Panc1 (cell line): ENCODE measurements around the gene PRKCQ. TPM values are rescaled to one million over a fixed set of nuclear protein-coding genes. Genes with fewer than 3 reads are reported as not detected.

Experiments
- ATAC-seq: fragments of 200-7000 bp; cut with Tn5 transposase; 2 replicates; pipeline ENCODE4 v1.9.1; 2020; ENCODE audit warnings: mild to moderate bottlenecking, moderate library complexity
- BruUV-seq: library from RNA; stranded (reverse); fragments of 400-500 nt; replicated peaks from 2 replicates; lab custom pipeline; 2021; lab: Mats Ljungman, UMichigan
- CTCF ChIA-PET: fragments of 300-600 bp; sonication (Branson Sonifier 250); formaldehyde crosslinking; loops from one replicate; lab custom pipeline; 2022; ENCODE audit warnings: antibody characterized with exemption; lab: Charles Lee
- POLR2A ChIA-PET: fragments of 300-600 bp; sonication (Branson Sonifier 250); formaldehyde crosslinking; loops from one replicate; lab custom pipeline; 2022; ENCODE audit warnings: antibody characterized with exemption; lab: Charles Lee
- DNase-seq: peaks from one replicate; pipeline ENCODE4 v3.0.0-alpha.2; 2010; ENCODE audit warnings: low read depth, low spot score
- H3K27ac ChIP-seq: 2 replicates; pipeline ENCODE4 v1.5.1; 2011; ENCODE audit warnings: mild to moderate bottlenecking, low read length, inconsistent platforms
- H3K27me3 ChIP-seq: fragments of 200-500 bp; sonication (Bioruptor generic); 2 replicates; pipeline ENCODE4 v1.6.0; 2014; ENCODE audit warnings: low read length, inconsistent platforms; ENCODE audit not compliant: control insufficient read depth, insufficient read depth
- H3K36me3 ChIP-seq: fragments of 200-500 bp; sonication (Bioruptor generic); 2 replicates; pipeline ENCODE4 v1.5.1; 2014; ENCODE audit warnings: inconsistent platforms, mild to moderate bottlenecking, low read length, moderate library complexity; ENCODE audit not compliant: control insufficient read depth, insufficient read depth
- H3K4me1 ChIP-seq: 2 replicates; pipeline ENCODE4 v1.5.1; 2011; ENCODE audit warnings: inconsistent platforms, mild to moderate bottlenecking, low read length, moderate library complexity; ENCODE audit not compliant: control insufficient read depth, insufficient read depth
- H3K4me3 ChIP-seq, 2 experiments: 2 replicates each; pipeline ENCODE4 v1.5.1; 2011 to 2012; ENCODE audit warnings: low read depth in 2 of 2, low read length in 2 of 2, mild to moderate bottlenecking in 2 of 2, inconsistent platforms in 1 of 2, moderate library complexity in 1 of 2
- H3K9me3 ChIP-seq: fragments of 200-500 bp; sonication (Bioruptor generic); 2 replicates; pipeline ENCODE4 v1.5.1; 2014; ENCODE audit warnings: low read depth, mild to moderate bottlenecking, inconsistent platforms, low read length, moderate library complexity; ENCODE audit not compliant: control insufficient read depth, insufficient read depth
- CTCF ChIP-seq: fragments of 450-650 bp; IDR thresholded peaks from 2 replicates; pipeline ENCODE4 v1.5.1; 2017; ENCODE audit warnings: mild to moderate bottlenecking
- POLR2AphosphoS5 ChIP-seq: IDR thresholded peaks from 2 replicates; pipeline ENCODE4 v1.6.1; 2012; ENCODE audit warnings: mild to moderate bottlenecking, low read depth, low read length, moderate library complexity
- REST ChIP-seq, 2 experiments: IDR thresholded peaks; 2 replicates each; pipeline ENCODE4 v1.6.1; 2011 to 2012; ENCODE audit warnings: low read depth in 2 of 2, control low read depth in 1 of 2, low read length in 1 of 2, mild to moderate bottlenecking in 1 of 2, moderate library complexity in 1 of 2; ENCODE audit not compliant: insufficient read depth in 1 of 2
- SIN3A ChIP-seq: IDR thresholded peaks from 2 replicates; pipeline ENCODE4 v1.6.1; 2012; ENCODE audit warnings: low read depth, mild to moderate bottlenecking, low read length, moderate library complexity, borderline replicate concordance; ENCODE audit not compliant: insufficient read depth
- TCF7L2 ChIP-seq: IDR thresholded peaks from 2 replicates; pipeline ENCODE4 v1.6.1; 2011; ENCODE audit warnings: mild to moderate bottlenecking, low read depth, low read length, inconsistent platforms
- in situ Hi-C: cut with HindIII; loops from 2 replicates; pipeline ENCODE4 v1.10.0; 2016; ENCODE audit warnings: low sequenced_read_pairs, low pct_unique_long_range_greater_than_20kb
- intact Hi-C: fragments of 100-400 bp; cut with micrococcal nuclease; formaldehyde crosslinking; loops from one replicate; pipeline ENCODE4 v1.10.0; 2022; ENCODE audit not compliant: unreplicated experiment
- total RNA-seq: library from RNA; stranded (reverse); gene quantifications from one replicate; pipeline ENCODE4 v1.2.1, GENCODE V29; 2021; ENCODE audit not compliant: unreplicated experiment

Gene PRKCQ
- total RNA-seq, 1 experiment from 2014 or later = 0.23 TPM

- CTCF ChIA-PET = no interaction called here
- BruUV-seq = no TSS peak
- TF ChIP-seq SIN3A (no peak), CTCF (no peak), TCF7L2 (no peak), REST (IDR thresholded peaks at IDR 0.05; ENCODE audit: insufficient read depth in 1 of 2, low read depth in 2 of 2, low read length in 1 of 2) (no peak), POLR2AphosphoS5 (no peak)
- in situ Hi-C loops = no loop called here
- no peak for ATAC-seq
- no peak for DNase-seq
- no peak overlapping the region for H3K27ac ChIP-seq
- POLR2A ChIA-PET = no interaction called here
- intact Hi-C loops = no loop called here
- no peaks in the 10 kb centered on the region for H3K36me3 ChIP-seq
- no peak overlapping the region for H3K4me3 ChIP-seq
- no peaks in the 10 kb centered on the region for H3K4me1 ChIP-seq
- no peaks in the 10 kb centered on the region for H3K9me3 ChIP-seq
- peaks cover 5% of the 10 kb centered on the region; the same call in 1 of the 2 replicates for H3K27me3 ChIP-seq
Measured at GRCh38 chr10:6562221-6562620, 17.9 kb downstream of the PRKCQ start.

- H3K4me1 ChIP-seq = no peaks in the 10 kb centered on the region
- TF ChIP-seq POLR2AphosphoS5 = no peak
- TF ChIP-seq REST (IDR thresholded peaks at IDR 0.05; ENCODE audit: insufficient read depth in 1 of 2, low read depth in 2 of 2, low read length in 1 of 2) = no peak
- no peak for TF ChIP-seq TCF7L2
- no peak for TF ChIP-seq SIN3A
- no peak for TF ChIP-seq CTCF
- no TSS peak for BruUV-seq
- ATAC-seq (no peak), DNase-seq (no peak)
- H3K27me3 ChIP-seq = peaks cover 5% of the 10 kb centered on the region; the same call in 1 of the 2 replicates
- in situ Hi-C loops = no loop called here
- ChIA-PET CTCF (no interaction called here), POLR2A (no interaction called here)
- H3K4me3 ChIP-seq = no peak overlapping the region
- no peaks in the 10 kb centered on the region for H3K36me3 ChIP-seq
- no peak overlapping the region for H3K27ac ChIP-seq
- no peaks in the 10 kb centered on the region for H3K9me3 ChIP-seq
- intact Hi-C loops = no loop called here
Measured at GRCh38 chr10:6561552-6561951, 18.5 kb downstream of the PRKCQ start.
